GM21529 (cell line): ENCODE measurements around the gene NPL.
A peak's percentile ranks its signal among the peaks of the same experiment; 100 is the strongest.

Experiments used
- ATAC-seq: cut with Tn5 transposase; IDR thresholded peaks from one replicate; pipeline ENCODE4 v1.9.1; 2021; ENCODE audit not compliant: unreplicated experiment

The NPL gene

GRCh38 chr1:182789138-182790076 is at the start of gene NPL:
NPL (plus strand) TSS chr1:182789773; CDS start chr1:182794372, 4,599 bp downstream.
- ATAC-seq, result peak; percentile 95

- ATAC-seq, result no peak
Observed at GRCh38 chr1:182740120-182740519, 49.5 kb upstream of the NPL start.

- no peak for ATAC-seq
Observed at GRCh38 chr1:182742780-182743179, 46.8 kb upstream of the NPL start.

GRCh38 chr1:182752077-182752988 is 37.2 kb upstream of the NPL start:
- no peak for ATAC-seq

GRCh38 chr1:182754087-182754486 is 35.5 kb upstream of the NPL start:
- ATAC-seq, result no peak

- ATAC-seq, result no peak
Observed at GRCh38 chr1:182754543-182755314, 34.8 kb upstream of the NPL start.

GRCh38 chr1:182755632-182756031 is 33.9 kb upstream of the NPL start:
- no peak for ATAC-seq

- ATAC-seq, result no peak
Observed at GRCh38 chr1:182756423-182756822, 33.1 kb upstream of the NPL start.

GRCh38 chr1:182761396-182762395 is 27.9 kb upstream of the NPL start:
- ATAC-seq, result no peak

- ATAC-seq, result no peak
Observed at GRCh38 chr1:182762536-182762935, 27.0 kb upstream of the NPL start.

- ATAC-seq, result no peak
Observed at GRCh38 chr1:182764029-182764727, 25.4 kb upstream of the NPL start.

- no peak for ATAC-seq
Observed at GRCh38 chr1:182765391-182765790, 24.2 kb upstream of the NPL start.

- ATAC-seq, result no peak
Observed at GRCh38 chr1:182766050-182766449, 23.5 kb upstream of the NPL start.

GRCh38 chr1:182766881-182767645 is 22.5 kb upstream of the NPL start:
- ATAC-seq, result no peak

- ATAC-seq, result no peak
Observed at GRCh38 chr1:182768963-182769362, 20.6 kb upstream of the NPL start.

- no peak for ATAC-seq
Observed at GRCh38 chr1:182770232-182770631, 19.3 kb upstream of the NPL start.

- no peak for ATAC-seq
Observed at GRCh38 chr1:182771187-182771984, 18.2 kb upstream of the NPL start.

GRCh38 chr1:182777386-182777785 is 12.2 kb upstream of the NPL start:
- no peak for ATAC-seq
